Vagina (tissue), 2 donors: Measurements from ENCODE around the gene ZNF516.

Experiments
- POLR2A ChIP-seq, 2 donors: fragments of 450-650 bp; IDR thresholded peaks; one replicate each; pipeline ENCODE4 v1.6.1; 2017; ENCODE audit warnings: antibody characterized with exemption in 2 of 2, mild to moderate bottlenecking in 2 of 2, moderate library complexity in 2 of 2
- POLR2AphosphoS5 ChIP-seq, 2 donors: sonication (generic); formaldehyde crosslinking; IDR thresholded peaks; one replicate each; pipeline ENCODE4 v1.9.0; 2017; ENCODE audit warnings: antibody characterized with exemption in 2 of 2, mild to moderate bottlenecking in 2 of 2, low read depth in 1 of 2; ENCODE audit not compliant: insufficient read depth in 1 of 2
- TF ChIP-seq, protein P1 (sequence below), 3 experiments: fragments of 450-650 bp in 2 of 3; fragments of 200-600 bp in 1 of 3; sonication (generic) in 1 of 3; IDR thresholded peaks; one replicate each; pipeline ENCODE4 v1.5.1; 2017 to 2019; ENCODE audit warnings: antibody characterized with exemption in 3 of 3, mild to moderate bottlenecking in 2 of 3, moderate library complexity in 2 of 3

DNA sequence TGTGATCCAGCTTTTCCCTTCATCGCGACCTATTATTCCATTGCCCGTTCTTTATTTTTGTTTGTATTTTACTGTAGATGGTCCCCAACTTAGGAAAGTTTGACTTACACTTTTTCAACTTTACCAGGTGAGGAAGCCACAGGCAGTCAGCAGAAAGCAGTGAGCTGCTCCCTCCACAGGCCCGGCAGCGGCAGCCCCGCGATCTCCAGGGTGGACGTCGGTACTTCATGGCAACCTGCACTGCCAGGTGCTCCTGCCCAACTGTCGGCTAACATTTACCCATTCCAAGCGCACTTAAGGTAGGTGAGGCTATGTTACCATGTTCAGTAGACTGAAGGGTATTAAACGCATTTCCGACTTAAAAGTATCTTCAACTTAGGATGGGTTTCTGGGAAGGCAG is 12.8 kb downstream of the ZNF516 start:
- TF ChIP-seq, protein P1, sequence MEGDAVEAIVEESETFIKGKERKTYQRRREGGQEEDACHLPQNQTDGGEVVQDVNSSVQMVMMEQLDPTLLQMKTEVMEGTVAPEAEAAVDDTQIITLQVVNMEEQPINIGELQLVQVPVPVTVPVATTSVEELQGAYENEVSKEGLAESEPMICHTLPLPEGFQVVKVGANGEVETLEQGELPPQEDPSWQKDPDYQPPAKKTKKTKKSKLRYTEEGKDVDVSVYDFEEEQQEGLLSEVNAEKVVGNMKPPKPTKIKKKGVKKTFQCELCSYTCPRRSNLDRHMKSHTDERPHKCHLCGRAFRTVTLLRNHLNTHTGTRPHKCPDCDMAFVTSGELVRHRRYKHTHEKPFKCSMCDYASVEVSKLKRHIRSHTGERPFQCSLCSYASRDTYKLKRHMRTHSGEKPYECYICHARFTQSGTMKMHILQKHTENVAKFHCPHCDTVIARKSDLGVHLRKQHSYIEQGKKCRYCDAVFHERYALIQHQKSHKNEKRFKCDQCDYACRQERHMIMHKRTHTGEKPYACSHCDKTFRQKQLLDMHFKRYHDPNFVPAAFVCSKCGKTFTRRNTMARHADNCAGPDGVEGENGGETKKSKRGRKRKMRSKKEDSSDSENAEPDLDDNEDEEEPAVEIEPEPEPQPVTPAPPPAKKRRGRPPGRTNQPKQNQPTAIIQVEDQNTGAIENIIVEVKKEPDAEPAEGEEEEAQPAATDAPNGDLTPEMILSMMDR (IDR thresholded peaks at IDR 0.05), result no peak
- no peak for TF ChIP-seq POLR2A (IDR thresholded peaks at IDR 0.05)
- TF ChIP-seq POLR2AphosphoS5 (IDR thresholded peaks at IDR 0.05; ENCODE audit: insufficient read depth in 1 of 2, low read depth in 1 of 2), result no peak
